ENCODE measurements around the gene SEMA4G.
A peak's percentile ranks its signal among the peaks of the same experiment; 100 is the strongest.

SEMA4G gene

GRCh38 chr10:100969187-100970075 lies at the start of gene SEMA4G:
Gene SEMA4G (plus strand): TSS chr10:100969504. CDS start chr10:100972913, 3,409 bp downstream.
- DNase-seq, result peak in 1 of 2 donors; percentile 16

- no peak for DNase-seq
Observed at GRCh38 chr10:100923580-100923979, 45.7 kb upstream of the SEMA4G start.

- DNase-seq, result no peak
Observed at GRCh38 chr10:100927266-100927665, 42.0 kb upstream of the SEMA4G start.

- no peak for DNase-seq
Observed at GRCh38 chr10:100928039-100928438, 41.3 kb upstream of the SEMA4G start.

- no peak for DNase-seq
Observed at GRCh38 chr10:100930368-100930767, 38.9 kb upstream of the SEMA4G start.

GRCh38 chr10:100934084-100934659 lies 35.1 kb upstream of the SEMA4G start:
- DNase-seq, result no peak

- no peak for DNase-seq
Observed at GRCh38 chr10:100939763-100940344, 29.4 kb upstream of the SEMA4G start.

GRCh38 chr10:100942229-100942628 lies 27.1 kb upstream of the SEMA4G start:
- DNase-seq, result no peak

GRCh38 chr10:100943508-100943907 lies 25.8 kb upstream of the SEMA4G start:
- no peak for DNase-seq

- DNase-seq, result no peak
Observed at GRCh38 chr10:100945754-100946153, 23.6 kb upstream of the SEMA4G start.

GRCh38 chr10:100948916-100949315 lies 20.4 kb upstream of the SEMA4G start:
- no peak for DNase-seq

GRCh38 chr10:100960251-100960650 lies 9.1 kb upstream of the SEMA4G start:
- no peak for DNase-seq

- DNase-seq, result no peak
Observed at GRCh38 chr10:100962351-100963080, 6.8 kb upstream of the SEMA4G start.

GRCh38 chr10:100963826-100964225 lies 5.5 kb upstream of the SEMA4G start:
- DNase-seq, result no peak

- DNase-seq, result no peak
Observed at GRCh38 chr10:100965820-100966219, 3.5 kb upstream of the SEMA4G start.

- DNase-seq, result no peak
Observed at GRCh38 chr10:100966887-100967286, 2.4 kb upstream of the SEMA4G start.

GRCh38 chr10:100967332-100967731 lies 2.0 kb upstream of the SEMA4G start:
- DNase-seq, result no peak

GRCh38 chr10:100968062-100968736 lies 1.1 kb upstream of the SEMA4G start:
- no peak for DNase-seq

GRCh38 chr10:100968863-100969186 lies 479 bp upstream of the SEMA4G start:
- no peak for DNase-seq

GRCh38 chr10:100970076-100970913 lies 991 bp downstream of the SEMA4G start:
- no peak for DNase-seq

- DNase-seq, result no peak
Observed at GRCh38 chr10:100970914-100971811, 1.9 kb downstream of the SEMA4G start.

Data from bone marrow (tissue), 2 donors.